ENCODE measurements around the gene NSFL1C.
"Not testable (repeated sequence)": the region's sequence is repeated elsewhere in the genome, so short reads cannot be mapped to it uniquely, and the experiment has no call there.

NSFL1C gene

GRCh38 chr20:1423625-1424106 lies 43.0 kb downstream of the NSFL1C start:
- peak; percentile 55 for DNase-seq (ENCODE audit: low spot score)

- DNase-seq (ENCODE audit: low spot score), result no peak
These were observed 43.4 kb downstream of the NSFL1C start for GRCh38 chr20:1423206-1423605.

- DNase-seq (ENCODE audit: low spot score), result no peak
These were observed 43.9 kb downstream of the NSFL1C start for GRCh38 chr20:1422753-1423152.

- no peak for DNase-seq (ENCODE audit: low spot score)
These were observed 46.6 kb downstream of the NSFL1C start for GRCh38 chr20:1420066-1420465.

GRCh38 chr20:1418350-1418749 lies 48.3 kb downstream of the NSFL1C start:
- no peak for DNase-seq (ENCODE audit: low spot score)

GRCh38 chr20:1417790-1418189 lies 48.9 kb downstream of the NSFL1C start:
- no peak for DNase-seq (ENCODE audit: low spot score)

GRCh38 chr20:1417273-1417672 lies 49.4 kb downstream of the NSFL1C start:
- no peak for DNase-seq (ENCODE audit: low spot score)

- DNase-seq (ENCODE audit: low spot score), result peak; percentile 99
These were observed 50.8 kb downstream of the NSFL1C start for GRCh38 chr20:1415667-1416468.

- no peak for DNase-seq (ENCODE audit: low spot score)
These were observed 51.7 kb downstream of the NSFL1C start for GRCh38 chr20:1414982-1415381.

GRCh38 chr20:1405801-1406200 lies 60.8 kb downstream of the NSFL1C start:
- no peak for DNase-seq (ENCODE audit: low spot score)

GRCh38 chr20:1403624-1404023 lies 63.0 kb downstream of the NSFL1C start:
- DNase-seq (ENCODE audit: low spot score), result no peak

GRCh38 chr20:1402149-1402548 lies 64.5 kb downstream of the NSFL1C start:
- no peak for DNase-seq (ENCODE audit: low spot score)

GRCh38 chr20:1401451-1401907 lies 65.2 kb downstream of the NSFL1C start:
- no peak for DNase-seq (ENCODE audit: low spot score)

GRCh38 chr20:1399678-1400366 lies 66.8 kb downstream of the NSFL1C start:
- DNase-seq (ENCODE audit: low spot score), result peak; percentile 39

- DNase-seq (ENCODE audit: low spot score), result not testable (repeated sequence)
These were observed 68.5 kb downstream of the NSFL1C start for GRCh38 chr20:1398185-1398584.

GRCh38 chr20:1397710-1398109 lies 68.9 kb downstream of the NSFL1C start:
- DNase-seq (ENCODE audit: low spot score), result no peak

GRCh38 chr20:1396702-1397101 lies 69.9 kb downstream of the NSFL1C start:
- DNase-seq (ENCODE audit: low spot score), result no peak

- DNase-seq (ENCODE audit: low spot score), result no peak
These were observed 70.4 kb downstream of the NSFL1C start for GRCh38 chr20:1396264-1396663.

- no peak for DNase-seq (ENCODE audit: low spot score)
These were observed 72.0 kb downstream of the NSFL1C start for GRCh38 chr20:1394686-1395085.

GRCh38 chr20:1393507-1393882 lies 73.2 kb downstream of the NSFL1C start:
- no peak for DNase-seq (ENCODE audit: low spot score)

- DNase-seq (ENCODE audit: low spot score), result peak; percentile 95
These were observed 73.7 kb downstream of the NSFL1C start, which contains the start of gene FKBP1A for GRCh38 chr20:1392693-1393506. FKBP1A (minus strand) TSS chr20:1393054; CDS start chr20:1392998, 56 bp downstream.

GRCh38 chr20:1392443-1392692 lies 74.3 kb downstream of the NSFL1C start:
- peak; percentile 30 for DNase-seq (ENCODE audit: low spot score)
